ENCODE data around the gene S1PR5.

The S1PR5 gene

GRCh38 chr19:10516671-10517286 lies 468 bp downstream of the S1PR5 start:
- DNase-seq (ENCODE audit: low read depth, low spot score): no peak

- DNase-seq (ENCODE audit: low read depth, low spot score): no peak
Observed at GRCh38 chr19:10516064-10516385, 1.2 kb downstream of the S1PR5 start.

- DNase-seq (ENCODE audit: low read depth, low spot score): no peak
Observed at GRCh38 chr19:10514211-10515145, 2.8 kb downstream of the S1PR5 start.

- no peak for DNase-seq (ENCODE audit: low read depth, low spot score)
Observed at GRCh38 chr19:10513223-10513622, 4.0 kb downstream of the S1PR5 start.

GRCh38 chr19:10510301-10510802 lies 6.9 kb downstream of the S1PR5 start:
- DNase-seq (ENCODE audit: low read depth, low spot score): peak; percentile 31

- DNase-seq (ENCODE audit: low read depth, low spot score): no peak
Observed at GRCh38 chr19:10508707-10509106, 8.5 kb downstream of the S1PR5 start.

GRCh38 chr19:10508036-10508435 lies 9.2 kb downstream of the S1PR5 start:
- no peak for DNase-seq (ENCODE audit: low read depth, low spot score)

GRCh38 chr19:10505583-10506229 lies 11.5 kb downstream of the S1PR5 start:
- peak; percentile 65 for DNase-seq (ENCODE audit: low read depth, low spot score)

GRCh38 chr19:10503002-10503789 lies 14.1 kb downstream of the S1PR5 start, which contains the start of gene KEAP1:
TSS of gene KEAP1 (minus strand) at chr19:10503356. CDS start at chr19:10500033, 3,323 bp downstream.
- DNase-seq (ENCODE audit: low read depth, low spot score): no peak

GRCh38 chr19:10502524-10503001 lies 14.7 kb downstream of the S1PR5 start:
- peak; percentile 75 for DNase-seq (ENCODE audit: low read depth, low spot score)

- DNase-seq (ENCODE audit: low read depth, low spot score): no peak
Observed at GRCh38 chr19:10501971-10502523, 15.2 kb downstream of the S1PR5 start.

GRCh38 chr19:10500247-10500592 lies 17.0 kb downstream of the S1PR5 start:
- DNase-seq (ENCODE audit: low read depth, low spot score): no peak

- DNase-seq (ENCODE audit: low read depth, low spot score): no peak
Observed at GRCh38 chr19:10499550-10500246, 17.5 kb downstream of the S1PR5 start.

- DNase-seq (ENCODE audit: low read depth, low spot score): no peak
Observed at GRCh38 chr19:10497371-10497770, 19.9 kb downstream of the S1PR5 start.

- DNase-seq (ENCODE audit: low read depth, low spot score): no peak
Observed at GRCh38 chr19:10491472-10492047, 25.7 kb downstream of the S1PR5 start.

- no peak for DNase-seq (ENCODE audit: low read depth, low spot score)
Observed at GRCh38 chr19:10486551-10486950, 30.7 kb downstream of the S1PR5 start.

- DNase-seq (ENCODE audit: low read depth, low spot score): peak; percentile 73
Observed at GRCh38 chr19:10478903-10479384, 38.3 kb downstream of the S1PR5 start.

GRCh38 chr19:10478476-10478875 lies 38.8 kb downstream of the S1PR5 start:
- DNase-seq (ENCODE audit: low read depth, low spot score): no peak

- no peak for DNase-seq (ENCODE audit: low read depth, low spot score)
Observed at GRCh38 chr19:10474962-10475451, 42.2 kb downstream of the S1PR5 start.

- DNase-seq (ENCODE audit: low read depth, low spot score): no peak
Observed at GRCh38 chr19:10473192-10473591, 44.1 kb downstream of the S1PR5 start.

Measured in activated CD4-positive, CD25-positive, alpha-beta regulatory T cell treated with anti-CD3 and anti-CD28 coated beads, Interleukin-2, amount 50 U/mL, for 16 hours (primary cell).